Mucosa of rectum (tissue), 2 donors: ENCODE data around the gene SORBS2.
A peak's percentile ranks its signal among the peaks of the same experiment; 100 is the strongest.
"Not testable (repeated sequence)": the region's sequence is repeated elsewhere in the genome, so short reads cannot be mapped to it uniquely, and the experiment has no call there.

Experiments
- H3K27ac ChIP-seq, 2 donors: one replicate each; pipeline ENCODE4 v1.7.0; 2013; ENCODE audit warnings: inconsistent platforms in 2 of 2, low read depth in 2 of 2, low read length in 2 of 2
- H3K27me3 ChIP-seq, 2 donors: one replicate each; pipeline ENCODE4 v1.7.0; 2013; ENCODE audit warnings: low read length in 2 of 2; ENCODE audit not compliant: control insufficient read depth in 2 of 2, insufficient read depth in 2 of 2
- H3K36me3 ChIP-seq, 2 donors: one replicate each; pipeline ENCODE4 v1.7.0; 2013; ENCODE audit warnings: low read length in 2 of 2; ENCODE audit not compliant: control insufficient read depth in 2 of 2, insufficient read depth in 2 of 2
- H3K4me1 ChIP-seq, 2 donors: one replicate each; pipeline ENCODE4 v1.7.0; 2013; ENCODE audit warnings: low read length in 2 of 2, mild to moderate bottlenecking in 1 of 2; ENCODE audit not compliant: control insufficient read depth in 2 of 2, insufficient read depth in 2 of 2
- H3K4me3 ChIP-seq, 2 donors: one replicate each; pipeline ENCODE4 v1.7.0; 2013; ENCODE audit warnings: low read length in 2 of 2
- H3K9ac ChIP-seq, 2 donors: one replicate each; pipeline ENCODE4 v1.7.0; 2013; ENCODE audit warnings: low read length in 2 of 2, low read depth in 1 of 2, mild to moderate bottlenecking in 1 of 2
- H3K9me3 ChIP-seq, 2 donors: one replicate each; pipeline ENCODE4 v1.7.0; 2013; ENCODE audit warnings: low read length in 2 of 2; ENCODE audit not compliant: control insufficient read depth in 2 of 2
- donor health status: healthy.
- donor health status: Normal muscosa, but diverticular disease.

Gene SORBS2

GRCh38 chr4:185811509-185812364 lies at the start of gene SORBS2:
TSS of gene SORBS2 (minus strand) at chr4:185812194. CDS start at chr4:185690571, 121,623 bp downstream.
- Histone ChIP-seq H3K4me3 (peak within 1 kb of the TSS; percentile 73 to 92), H3K27ac (peak within 1 kb of the TSS; percentile 65 to 78), H3K36me3 (no peaks in the 10 kb centered on the region), H3K4me1 (peaks cover 0 to 10% of the 10 kb centered on the region in 2 donors), H3K9me3 (no peaks in the 10 kb centered on the region), H3K27me3 (no peaks in the 10 kb centered on the region), H3K9ac (peak within 1 kb of the TSS; percentile 55 to 76)

GRCh38 chr4:185859111-185859510 lies 47.1 kb upstream of the SORBS2 start:
- Histone ChIP-seq H3K36me3 (no peaks in the 10 kb centered on the region), H3K27ac (no peak overlapping the region), H3K9me3 (no peaks in the 10 kb centered on the region), H3K4me1 (no peaks in the 10 kb centered on the region), H3K4me3 (no peak overlapping the region), H3K9ac (no peak overlapping the region), H3K27me3 (peaks cover 0 to 2% of the 10 kb centered on the region in 2 donors)

- H3K4me3 ChIP-seq, H3K9me3 ChIP-seq, H3K9ac ChIP-seq, H3K27me3 ChIP-seq, H3K4me1 ChIP-seq, H3K36me3 ChIP-seq, H3K27ac ChIP-seq: not testable (repeated sequence)
Observed at GRCh38 chr4:185857561-185857960, 45.6 kb upstream of the SORBS2 start.

- H3K36me3 ChIP-seq: no peaks in the 10 kb centered on the region
- no peaks in the 10 kb centered on the region for H3K9me3 ChIP-seq
- no peaks in the 10 kb centered on the region for H3K4me1 ChIP-seq
- no peak overlapping the region for H3K4me3 ChIP-seq
- H3K9ac ChIP-seq: no peak overlapping the region
- H3K27me3 ChIP-seq: no peaks in the 10 kb centered on the region
- H3K27ac ChIP-seq: no peak overlapping the region
Observed at GRCh38 chr4:185853841-185854240, 41.8 kb upstream of the SORBS2 start.

GRCh38 chr4:185852961-185853360 lies 41.0 kb upstream of the SORBS2 start:
- no peaks in the 10 kb centered on the region for H3K4me1 ChIP-seq
- H3K27me3 ChIP-seq: no peaks in the 10 kb centered on the region
- H3K36me3 ChIP-seq: no peaks in the 10 kb centered on the region
- H3K4me3 ChIP-seq: no peak overlapping the region
- H3K27ac ChIP-seq: no peak overlapping the region
- H3K9ac ChIP-seq: no peak overlapping the region
- H3K9me3 ChIP-seq: no peaks in the 10 kb centered on the region

GRCh38 chr4:185849664-185850550 lies 37.9 kb upstream of the SORBS2 start:
- Histone ChIP-seq H3K4me1 (peaks cover 0 to 6% of the 10 kb centered on the region in 2 donors), H3K4me3 (no peak overlapping the region), H3K9me3 (no peaks in the 10 kb centered on the region), H3K9ac (no peak overlapping the region), H3K36me3 (no peaks in the 10 kb centered on the region), H3K27ac (no peak overlapping the region), H3K27me3 (no peaks in the 10 kb centered on the region)

- H3K4me1 ChIP-seq: peaks cover 0 to 6% of the 10 kb centered on the region in 2 donors
- H3K27ac ChIP-seq: peak overlapping the region in 1 of 2 donors; percentile 52
- H3K27me3 ChIP-seq: no peaks in the 10 kb centered on the region
- H3K36me3 ChIP-seq: no peaks in the 10 kb centered on the region
- no peak overlapping the region for H3K4me3 ChIP-seq
- no peaks in the 10 kb centered on the region for H3K9me3 ChIP-seq
- H3K9ac ChIP-seq: no peak overlapping the region
Observed at GRCh38 chr4:185847352-185848097, 35.5 kb upstream of the SORBS2 start.

- H3K9me3 ChIP-seq: no peaks in the 10 kb centered on the region
- H3K4me3 ChIP-seq: no peak overlapping the region
- no peak overlapping the region for H3K9ac ChIP-seq
- H3K27me3 ChIP-seq: no peaks in the 10 kb centered on the region
- H3K36me3 ChIP-seq: no peaks in the 10 kb centered on the region
- no peak overlapping the region for H3K27ac ChIP-seq
- H3K4me1 ChIP-seq: peaks cover 0 to 6% of the 10 kb centered on the region in 2 donors
Observed at GRCh38 chr4:185846505-185847150, 34.6 kb upstream of the SORBS2 start.

- Histone ChIP-seq H3K36me3 (no peaks in the 10 kb centered on the region), H3K9me3 (no peaks in the 10 kb centered on the region), H3K9ac (no peak overlapping the region), H3K27me3 (no peaks in the 10 kb centered on the region), H3K27ac (no peak overlapping the region), H3K4me1 (peaks cover 0 to 6% of the 10 kb centered on the region in 2 donors), H3K4me3 (no peak overlapping the region)
Observed at GRCh38 chr4:185845966-185846365, 34.0 kb upstream of the SORBS2 start.
